PC-3 (cell line): ENCODE measurements around the gene RIPOR3. TPM values are rescaled to one million over a fixed set of nuclear protein-coding genes. Genes with fewer than 3 reads are reported as not detected.
A peak's percentile ranks its signal among the peaks of the same experiment; 100 is the strongest.

Source experiments
- ATAC-seq: fragments of 200-7000 bp; cut with Tn5 transposase; 2 replicates; pipeline ENCODE4 v1.9.1; 2020; ENCODE audit warnings: mild to moderate bottlenecking, moderate library complexity
- BruUV-seq: library from RNA; stranded (reverse); fragments of 400-500 nt; replicated peaks from 2 replicates; lab custom pipeline; 2021; lab: Mats Ljungman, UMichigan
- CTCF ChIA-PET: fragments of 300-600 bp; sonication (Branson Sonifier 250); formaldehyde crosslinking; loops from one replicate; lab custom pipeline; 2022; ENCODE audit warnings: antibody characterized with exemption; lab: Charles Lee
- POLR2A ChIA-PET: fragments of 300-600 bp; sonication (Branson Sonifier 250); formaldehyde crosslinking; loops from one replicate; lab custom pipeline; 2022; ENCODE audit warnings: antibody characterized with exemption; ENCODE audit not compliant: unreplicated experiment; lab: Charles Lee
- DNase-seq: peaks from one replicate; pipeline ENCODE4 v3.0.0-alpha.2; 2015
- H2AFZ ChIP-seq: fragments of 300-600 bp; sonication (generic); 2 replicates; pipeline ENCODE4 v1.6.0; 2016; ENCODE audit warnings: antibody characterized with exemption, low read length
- H3F3A ChIP-seq: fragments of 300-600 bp; sonication (generic); one replicate; pipeline ENCODE4 v1.6.0; 2017; ENCODE audit warnings: antibody characterized with exemption, low read length, control low read depth, mild to moderate bottlenecking; ENCODE audit not compliant: unreplicated experiment
- H3K27ac ChIP-seq: fragments of 300-600 bp; sonication (generic); 2 replicates; pipeline ENCODE4 v1.5.1; 2016; ENCODE audit warnings: mild to moderate bottlenecking, low read length
- H3K27me3 ChIP-seq: fragments of 300-600 bp; sonication (generic); 2 replicates; pipeline ENCODE4 v1.6.1; 2016; ENCODE audit warnings: low read length, mixed read lengths
- H3K36me3 ChIP-seq: fragments of 300-600 bp; sonication (generic); 2 replicates; pipeline ENCODE4 v1.6.1; 2016; ENCODE audit warnings: low read depth, mixed run types, low read length, mixed read lengths
- H3K4me1 ChIP-seq: fragments of 300-600 bp; sonication (generic); 2 replicates; pipeline ENCODE4 v1.5.1; 2016; ENCODE audit warnings: low read length; ENCODE audit not compliant: insufficient read depth
- H3K4me2 ChIP-seq: fragments of 300-600 bp; sonication (generic); 2 replicates; pipeline ENCODE4 v1.6.0; 2016; ENCODE audit warnings: low read length
- H3K4me3 ChIP-seq: fragments of 300-600 bp; sonication (generic); 2 replicates; pipeline ENCODE4 v1.5.1; 2016; ENCODE audit warnings: mild to moderate bottlenecking, low read length, mixed read lengths
- H3K79me2 ChIP-seq: fragments of 300-600 bp; sonication (generic); 2 replicates; pipeline ENCODE4 v1.6.1; 2017; ENCODE audit warnings: low read length, mixed read lengths
- H3K9ac ChIP-seq: fragments of 300-600 bp; sonication (generic); 2 replicates; pipeline ENCODE4 v1.6.0; 2016; ENCODE audit warnings: mild to moderate bottlenecking, low read length
- H3K9me2 ChIP-seq: fragments of 300-600 bp; sonication (generic); replicated peaks from 2 replicates; pipeline ENCODE4 v1.6.1; 2016; ENCODE audit warnings: mixed run types, low read length, mixed read lengths
- H3K9me3 ChIP-seq: fragments of 300-600 bp; sonication (generic); 2 replicates; pipeline ENCODE4 v1.6.1; 2016; ENCODE audit warnings: low read length, mixed read lengths
- H4K20me1 ChIP-seq: fragments of 300-600 bp; sonication (generic); 2 replicates; pipeline ENCODE4 v1.6.1; 2016; ENCODE audit warnings: low read length, mixed read lengths
- EZH2 ChIP-seq: fragments of 300-600 bp; sonication (generic); IDR thresholded peaks from one replicate; pipeline ENCODE4 v1.6.1; 2017; ENCODE audit warnings: antibody characterized with exemption, mild to moderate bottlenecking, low read length; ENCODE audit not compliant: unreplicated experiment
- EZH2phosphoT487 ChIP-seq: fragments of 300-600 bp; sonication (generic); IDR thresholded peaks from 2 replicates; pipeline ENCODE4 v1.6.1; 2018; ENCODE audit warnings: mild to moderate bottlenecking, antibody characterized with exemption, low read length, borderline replicate concordance
- intact Hi-C: fragments of 100-400 bp; cut with micrococcal nuclease; formaldehyde crosslinking; loops from 2 replicates; pipeline ENCODE4 v1.9.0; 2023
- total RNA-seq: library from RNA; depleted of rRNA; stranded (reverse); fragments of >200 nt; gene quantifications from 2 replicates; pipeline ENCODE4 v1.2.3, GENCODE V29; 2014
- TF ChIP-seq, protein P1 (sequence below): fragments of 300-600 bp; sonication (generic); conservative IDR thresholded peaks from 2 replicates; pipeline ENCODE4 v1.5.1; 2017; ENCODE audit warnings: antibody characterized with exemption, low read depth, mild to moderate bottlenecking, low read length

Gene RIPOR3
- total RNA-seq, 1 experiment from 2014 or later = 0.04 TPM

DNA sequence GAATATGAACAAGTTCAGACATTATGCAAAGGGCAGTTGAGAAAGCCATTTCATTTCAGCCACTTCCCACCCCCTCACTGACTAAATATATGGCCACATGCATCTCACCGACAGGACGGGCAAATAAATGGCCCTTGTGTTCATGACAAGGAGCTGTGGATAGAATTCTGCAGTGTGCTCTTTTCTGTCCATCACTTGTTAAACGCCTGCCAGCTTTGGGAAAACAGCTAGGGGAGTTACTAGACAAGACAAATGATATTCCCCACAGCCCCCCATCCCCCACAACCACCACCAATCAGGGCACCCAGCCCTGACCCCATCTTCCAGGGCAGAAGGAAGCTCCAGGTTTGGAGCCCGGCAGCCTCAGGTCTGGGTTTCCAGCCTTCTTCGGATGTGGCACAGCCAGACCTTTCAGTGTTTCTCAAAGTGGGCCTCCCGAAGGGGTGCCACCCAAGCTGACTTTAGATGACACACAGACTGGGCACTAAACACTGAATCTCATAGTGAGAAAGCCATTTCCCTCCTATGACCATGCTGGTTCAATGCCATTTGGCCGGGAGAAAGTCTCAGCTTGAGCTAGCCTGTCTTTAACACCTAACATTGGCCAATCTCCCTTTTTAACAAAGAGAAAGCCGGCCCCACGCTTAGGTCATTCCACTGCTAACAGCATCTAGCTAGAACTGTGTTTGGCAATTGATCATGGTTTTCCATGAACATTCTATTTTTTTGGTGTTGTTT, 4.0 kb upstream of the RIPOR3 start:
- peak overlapping the region; percentile 56 for H2AFZ ChIP-seq
- intact Hi-C loops = no loop called here
- H3K9me3 ChIP-seq = no peaks in the 10 kb centered on the region
- no peaks in the 10 kb centered on the region for H3K36me3 ChIP-seq
- H3F3A ChIP-seq = no peaks in the 10 kb centered on the region
- TF ChIP-seq, protein P1, sequence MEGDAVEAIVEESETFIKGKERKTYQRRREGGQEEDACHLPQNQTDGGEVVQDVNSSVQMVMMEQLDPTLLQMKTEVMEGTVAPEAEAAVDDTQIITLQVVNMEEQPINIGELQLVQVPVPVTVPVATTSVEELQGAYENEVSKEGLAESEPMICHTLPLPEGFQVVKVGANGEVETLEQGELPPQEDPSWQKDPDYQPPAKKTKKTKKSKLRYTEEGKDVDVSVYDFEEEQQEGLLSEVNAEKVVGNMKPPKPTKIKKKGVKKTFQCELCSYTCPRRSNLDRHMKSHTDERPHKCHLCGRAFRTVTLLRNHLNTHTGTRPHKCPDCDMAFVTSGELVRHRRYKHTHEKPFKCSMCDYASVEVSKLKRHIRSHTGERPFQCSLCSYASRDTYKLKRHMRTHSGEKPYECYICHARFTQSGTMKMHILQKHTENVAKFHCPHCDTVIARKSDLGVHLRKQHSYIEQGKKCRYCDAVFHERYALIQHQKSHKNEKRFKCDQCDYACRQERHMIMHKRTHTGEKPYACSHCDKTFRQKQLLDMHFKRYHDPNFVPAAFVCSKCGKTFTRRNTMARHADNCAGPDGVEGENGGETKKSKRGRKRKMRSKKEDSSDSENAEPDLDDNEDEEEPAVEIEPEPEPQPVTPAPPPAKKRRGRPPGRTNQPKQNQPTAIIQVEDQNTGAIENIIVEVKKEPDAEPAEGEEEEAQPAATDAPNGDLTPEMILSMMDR = no peak
- TF ChIP-seq EZH2phosphoT487 = no peak
- no peak for TF ChIP-seq EZH2
- BruUV-seq = no TSS peak
- H3K9ac ChIP-seq = no peak overlapping the region
- no peaks in the 10 kb centered on the region for H4K20me1 ChIP-seq
- ChIA-PET POLR2A (interaction anchor here (0.6 kb wide), 1 partner anchor 273 kb away, joined by 3 read pairs; no protein-coding TSS in a partner anchor), CTCF (interaction anchor here (0.7 to 1.5 kb wide), 2 partner anchors 32 to 70 kb away, joined by 4 to 13 read pairs; no protein-coding TSS in a partner anchor)
- ATAC-seq (peak; percentile 29; the same call in 1 of the 2 replicates), DNase-seq (no peak)
- H3K9me2 ChIP-seq = no peaks in the 10 kb centered on the region
- H3K4me3 ChIP-seq = peak overlapping the region; percentile 26; the same call in 1 of the 2 replicates
- peak overlapping the region; percentile 65 for H3K4me2 ChIP-seq
- no peaks in the 10 kb centered on the region for H3K79me2 ChIP-seq
- H3K27ac ChIP-seq = peak overlapping the region; percentile 44
- no peaks in the 10 kb centered on the region for H3K27me3 ChIP-seq
- H3K4me1 ChIP-seq = peaks cover 14% of the 10 kb centered on the region

DNA sequence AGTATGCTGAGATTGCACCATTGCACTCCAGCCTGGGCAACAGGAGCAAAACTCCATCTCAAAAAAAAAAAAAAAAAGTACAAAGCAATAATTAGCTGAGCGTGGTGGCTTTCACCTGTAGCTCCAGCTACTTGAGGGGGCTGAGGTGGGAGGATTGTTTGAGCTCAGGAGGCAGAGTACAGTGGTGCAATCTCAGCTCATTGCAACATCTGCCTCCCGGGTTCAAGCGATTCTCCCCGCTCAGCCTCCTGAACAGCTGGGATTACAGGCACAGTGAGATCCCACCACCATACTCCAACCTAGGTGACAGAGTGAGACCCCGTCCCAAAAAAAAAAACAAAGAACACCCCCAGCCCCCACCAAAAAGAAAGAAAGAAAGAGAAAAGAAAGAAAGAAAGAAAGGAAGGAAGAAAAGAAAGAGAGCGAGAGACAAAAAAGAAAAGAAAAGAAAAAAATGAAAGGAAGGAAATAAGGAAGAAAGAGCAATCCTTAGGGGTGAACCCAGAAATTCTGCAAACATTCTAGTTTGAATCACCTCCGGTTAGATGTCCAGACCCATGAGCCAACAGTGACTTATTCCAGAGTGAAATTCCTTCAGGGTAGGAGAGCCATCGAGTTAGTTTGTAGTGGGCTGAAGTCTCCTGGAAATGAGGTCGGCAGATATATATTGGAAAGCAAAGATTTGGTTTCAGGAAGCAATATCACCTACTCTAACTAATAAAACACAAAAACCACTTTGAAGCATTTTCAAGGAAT, 3.2 kb upstream of the RIPOR3 start:
- POLR2A ChIA-PET = interaction anchor here (0.6 kb wide), 1 partner anchor 272 kb away, joined by 3 read pairs; no protein-coding TSS in a partner anchor
- Histone ChIP-seq H3K79me2 (no peaks in the 10 kb centered on the region), H3K9me3 (no peaks in the 10 kb centered on the region), H3K4me1 (peaks cover 14% of the 10 kb centered on the region), H3K27ac (peak overlapping the region; percentile 44), H3K36me3 (no peaks in the 10 kb centered on the region), H3K27me3 (no peaks in the 10 kb centered on the region), H4K20me1 (no peaks in the 10 kb centered on the region), H2AFZ (peak overlapping the region; percentile 56), H3K4me2 (peak overlapping the region; percentile 65), H3F3A (no peaks in the 10 kb centered on the region), H3K4me3 (peak overlapping the region; percentile 26; the same call in 1 of the 2 replicates), H3K9ac (no peak overlapping the region), H3K9me2 (no peaks in the 10 kb centered on the region)
- BruUV-seq = no TSS peak
- CTCF ChIA-PET = no interaction called here
- ATAC-seq (peak; percentile 88), DNase-seq (peak; percentile 66)
- TF ChIP-seq EZH2 = no peak
- TF ChIP-seq EZH2phosphoT487 = no peak
- TF ChIP-seq, protein P1 = no peak
- intact Hi-C loops = no loop called here
